GM18873 (cell line): ENCODE data around the gene ARMC2.
A peak's percentile ranks its signal among the peaks of the same experiment; 100 is the strongest.

Source experiments
- ATAC-seq: cut with Tn5 transposase; IDR thresholded peaks from one replicate; pipeline ENCODE4 v1.9.1; 2021; ENCODE audit warnings: mild to moderate bottlenecking, moderate library complexity, moderate number of reproducible peaks; ENCODE audit not compliant: unreplicated experiment, low FRiP score

Gene ARMC2

DNA sequence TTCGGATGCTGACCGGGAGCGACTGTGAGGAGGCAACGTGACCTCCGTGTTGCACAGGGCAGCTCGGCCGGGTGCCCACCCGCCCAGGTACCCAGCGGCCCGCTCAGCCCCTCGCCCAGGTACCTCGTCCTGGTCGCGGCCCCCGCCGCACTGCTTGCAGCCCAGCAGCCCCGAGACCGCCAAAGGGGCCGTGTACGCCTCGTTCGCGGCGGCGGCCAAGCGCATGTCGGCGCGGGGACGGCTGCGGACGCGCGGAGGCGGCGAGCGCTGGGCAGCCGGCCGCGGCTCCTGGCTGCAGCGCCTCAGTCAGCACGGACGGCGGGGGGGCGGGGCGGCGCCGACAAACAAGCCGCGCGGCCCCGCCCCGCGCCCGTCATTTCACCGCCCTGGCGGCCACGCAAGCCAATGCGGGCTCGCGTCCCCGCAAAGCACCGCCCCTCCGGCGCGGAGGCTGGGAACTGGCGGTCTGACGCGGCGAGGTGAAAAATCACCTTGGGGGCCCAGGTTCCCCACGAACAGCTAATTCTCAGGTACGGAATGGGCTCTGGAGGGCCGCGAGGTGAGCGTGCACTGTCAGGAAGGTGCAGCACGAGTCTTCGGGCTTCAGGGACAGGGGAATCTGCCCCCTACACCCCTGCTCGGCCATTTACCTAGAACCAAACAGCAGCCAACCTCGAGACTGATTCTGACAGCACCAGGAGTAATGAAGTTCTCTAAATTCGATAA, 161.2 kb downstream of the ARMC2 start:
- peak; percentile 74 for ATAC-seq

DNA sequence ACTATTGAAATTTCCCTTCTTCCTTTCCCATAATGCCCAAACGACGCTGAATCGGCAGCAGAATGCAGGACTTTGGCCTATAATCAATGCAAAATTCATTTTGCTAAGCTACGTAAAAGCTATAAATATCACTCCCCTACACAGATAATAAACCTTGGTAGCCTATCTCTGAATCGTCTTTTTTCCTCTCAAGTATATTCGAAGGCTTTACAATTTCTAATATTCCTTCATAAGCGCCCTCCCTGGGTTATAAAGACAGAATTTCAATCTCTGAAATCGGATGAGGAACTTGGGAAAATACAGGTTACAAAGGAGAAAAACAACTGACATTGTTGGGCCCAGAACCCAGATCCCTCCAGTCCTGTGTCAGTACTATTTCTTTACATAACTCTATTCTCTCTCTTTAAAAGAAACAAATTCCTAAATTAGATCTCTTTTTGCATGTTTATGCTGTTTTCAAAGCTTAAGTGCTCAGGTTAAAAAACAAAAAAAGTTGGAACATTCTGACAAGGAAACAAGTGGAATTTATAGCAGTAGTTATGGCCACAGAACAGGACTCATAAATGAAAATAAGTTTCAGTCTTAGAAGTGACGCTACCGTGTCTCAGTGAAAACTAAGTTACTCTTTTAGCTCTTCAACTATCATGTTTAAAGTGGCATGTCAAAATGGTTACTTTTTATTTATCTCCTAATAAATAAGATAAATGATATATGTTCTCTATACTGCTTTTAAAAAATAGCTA, 161.9 kb downstream of the ARMC2 start:
- ATAC-seq = no peak

DNA sequence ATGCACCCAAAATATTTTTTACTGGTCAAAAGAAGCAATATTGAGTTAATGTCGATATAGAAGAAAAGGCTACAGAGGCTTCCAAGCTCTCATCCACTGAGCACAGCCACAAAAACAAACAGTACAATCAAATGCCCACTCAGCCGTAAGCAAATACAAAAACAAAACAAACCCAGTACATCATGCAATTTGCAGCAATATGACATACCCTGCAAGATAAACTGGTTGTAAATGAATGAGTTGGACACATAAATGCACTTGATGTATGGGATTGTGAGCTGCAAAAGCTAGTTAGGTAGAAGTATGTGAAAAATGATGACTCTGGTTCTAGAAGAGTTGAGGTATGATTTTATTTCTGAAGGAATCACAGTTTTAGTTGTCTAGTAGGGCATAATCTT, 162.5 kb downstream of the ARMC2 start:
- ATAC-seq = no peak

DNA sequence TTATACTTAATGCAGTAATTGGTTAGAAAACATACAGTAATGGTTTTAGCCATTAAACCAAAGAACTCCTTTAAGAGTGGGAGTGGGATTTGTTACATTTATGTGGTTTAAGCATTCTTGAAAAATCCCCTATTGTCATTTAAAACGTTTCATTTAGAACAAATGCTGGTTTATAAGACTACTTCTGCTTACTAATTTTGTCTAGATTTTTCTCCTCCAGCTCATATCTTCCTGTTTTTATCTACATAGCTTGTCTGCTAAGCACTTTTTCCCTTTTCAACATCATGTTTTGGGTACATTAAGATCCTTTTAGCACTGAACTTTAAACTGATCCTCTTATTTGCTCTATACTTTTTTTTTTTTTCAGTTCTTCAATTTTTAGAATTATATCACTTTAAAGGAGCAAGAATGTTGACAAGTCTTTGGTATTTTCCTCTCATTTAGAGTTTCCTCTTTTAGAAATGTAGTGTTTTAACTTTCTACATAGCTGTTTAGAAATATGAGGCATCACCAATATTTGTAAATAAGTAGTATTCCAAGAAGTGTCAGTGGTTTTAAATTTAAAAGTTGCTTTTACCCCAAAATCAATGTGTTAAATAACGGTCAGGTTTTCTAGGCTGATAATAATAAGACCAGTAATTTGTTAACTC, 165.6 kb downstream of the ARMC2 start:
- no peak for ATAC-seq

DNA sequence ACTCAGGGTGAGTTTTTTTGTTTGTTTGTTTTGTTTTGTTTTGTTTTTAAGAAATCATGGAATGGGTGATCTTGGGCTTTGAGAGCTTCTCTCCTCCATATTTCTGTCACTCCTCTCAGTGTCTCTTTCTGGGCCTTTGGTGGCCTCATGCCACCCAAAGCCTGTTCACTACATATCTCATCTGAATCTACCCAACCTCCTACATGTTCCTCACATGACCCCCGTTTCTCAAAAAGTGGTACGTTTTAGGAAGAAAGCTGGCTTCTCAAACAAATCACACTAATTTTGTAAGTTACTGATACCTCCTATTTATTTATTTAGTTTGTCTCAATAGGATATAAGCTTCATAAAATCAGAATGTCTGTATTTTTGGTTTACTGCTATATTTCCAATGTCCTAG, 166.4 kb downstream of the ARMC2 start:
- ATAC-seq = no peak

DNA sequence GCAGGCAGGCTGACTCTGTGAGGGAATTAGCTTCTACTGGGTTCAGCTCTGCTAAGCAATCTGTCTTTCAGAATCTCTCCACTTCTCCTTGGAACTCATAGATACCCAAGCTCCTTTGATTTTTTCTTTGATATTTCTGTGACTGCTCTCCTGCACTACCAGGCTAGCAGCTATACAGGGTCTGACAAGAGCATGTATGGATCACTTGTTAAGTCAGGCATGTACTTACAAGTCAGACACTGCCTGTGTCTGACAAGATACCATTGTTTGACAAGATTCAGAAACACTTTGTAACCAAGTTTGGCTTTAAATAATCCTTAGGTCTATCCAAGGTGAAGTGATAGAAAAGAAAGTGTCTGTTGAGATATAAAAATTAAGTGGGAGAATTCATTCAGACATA, 167.0 kb downstream of the ARMC2 start:
- no peak for ATAC-seq

DNA sequence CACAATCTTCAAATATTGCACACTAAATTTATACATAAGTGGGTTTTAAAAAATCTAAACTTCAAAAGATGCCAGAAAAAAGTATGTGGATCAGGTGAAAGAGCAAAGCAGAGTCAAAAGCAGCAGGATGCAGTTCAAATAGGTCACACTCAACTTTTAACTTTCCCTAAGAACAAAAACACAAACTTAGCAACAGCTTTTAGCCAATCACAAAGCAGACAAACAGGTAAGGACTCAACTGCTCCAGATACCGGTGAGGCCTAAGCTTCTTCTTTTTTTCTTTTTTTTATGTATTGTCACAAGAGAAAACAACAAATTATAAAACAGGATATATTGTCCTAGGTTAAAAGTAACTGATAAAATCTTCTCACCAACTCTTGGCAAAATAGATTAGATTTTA, 171.7 kb downstream of the ARMC2 start:
- no peak for ATAC-seq

DNA sequence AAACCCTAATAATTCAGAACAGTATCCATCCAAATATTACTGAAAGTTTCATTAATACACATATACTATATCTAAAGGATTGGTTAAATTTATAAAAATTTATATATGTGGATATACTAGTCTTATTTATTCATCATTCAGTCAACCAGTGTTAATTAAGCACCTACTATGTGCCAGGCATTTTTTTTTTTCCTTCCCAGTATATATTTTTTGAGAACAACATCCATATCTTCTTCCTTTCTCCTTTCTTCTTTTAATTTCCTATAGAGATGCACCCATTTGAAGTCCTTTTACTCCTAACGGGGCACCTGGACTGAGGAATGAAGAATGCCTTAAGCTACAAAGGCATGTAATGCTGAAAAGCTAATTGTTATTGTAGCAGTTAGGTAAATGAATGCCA, 173.6 kb downstream of the ARMC2 start:
- ATAC-seq = no peak

DNA sequence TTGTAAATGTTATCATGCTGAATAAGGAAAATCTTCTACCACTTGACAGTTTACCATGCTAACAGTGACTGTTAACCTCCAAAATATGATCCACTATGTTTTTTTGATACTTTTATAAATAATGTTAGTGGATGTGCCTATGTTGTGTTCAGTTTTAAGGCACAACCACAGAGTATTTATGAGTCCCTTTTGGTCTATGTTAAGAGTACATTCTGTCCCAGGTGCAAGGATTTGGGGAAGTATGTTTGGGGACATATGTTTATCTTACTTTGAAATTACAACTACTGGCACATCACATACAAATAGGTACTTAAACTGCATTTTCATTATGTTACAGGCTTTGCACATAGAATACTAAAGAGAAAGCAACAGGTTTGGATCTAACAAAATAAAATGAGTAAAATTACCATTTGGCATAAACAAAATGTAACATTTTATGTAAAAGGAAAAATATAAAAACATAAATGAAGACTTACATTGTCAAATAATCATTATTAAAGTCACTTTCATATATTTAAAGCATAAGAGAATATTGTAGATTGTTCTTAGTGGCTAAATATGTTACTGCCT, 175.2 kb downstream of the ARMC2 start:
- no peak for ATAC-seq
